ENCODE results near the gene CCDC167.

The CCDC167 gene

GRCh38 chr6:37499433-37500293, at the start of gene CCDC167:
Gene CCDC167 (minus strand): TSS chr6:37499893. CDS start chr6:37499863, 30 bp downstream.
- no peak for TF ChIP-seq POLR2A (IDR thresholded peaks at IDR 0.05; ENCODE audit: extremely low read depth, insufficient read length)
- TF ChIP-seq, protein P1, sequence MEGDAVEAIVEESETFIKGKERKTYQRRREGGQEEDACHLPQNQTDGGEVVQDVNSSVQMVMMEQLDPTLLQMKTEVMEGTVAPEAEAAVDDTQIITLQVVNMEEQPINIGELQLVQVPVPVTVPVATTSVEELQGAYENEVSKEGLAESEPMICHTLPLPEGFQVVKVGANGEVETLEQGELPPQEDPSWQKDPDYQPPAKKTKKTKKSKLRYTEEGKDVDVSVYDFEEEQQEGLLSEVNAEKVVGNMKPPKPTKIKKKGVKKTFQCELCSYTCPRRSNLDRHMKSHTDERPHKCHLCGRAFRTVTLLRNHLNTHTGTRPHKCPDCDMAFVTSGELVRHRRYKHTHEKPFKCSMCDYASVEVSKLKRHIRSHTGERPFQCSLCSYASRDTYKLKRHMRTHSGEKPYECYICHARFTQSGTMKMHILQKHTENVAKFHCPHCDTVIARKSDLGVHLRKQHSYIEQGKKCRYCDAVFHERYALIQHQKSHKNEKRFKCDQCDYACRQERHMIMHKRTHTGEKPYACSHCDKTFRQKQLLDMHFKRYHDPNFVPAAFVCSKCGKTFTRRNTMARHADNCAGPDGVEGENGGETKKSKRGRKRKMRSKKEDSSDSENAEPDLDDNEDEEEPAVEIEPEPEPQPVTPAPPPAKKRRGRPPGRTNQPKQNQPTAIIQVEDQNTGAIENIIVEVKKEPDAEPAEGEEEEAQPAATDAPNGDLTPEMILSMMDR (IDR thresholded peaks at IDR 0.05; ENCODE audit: low read depth, low read length) = no peak
- TF ChIP-seq MAX (IDR thresholded peaks at IDR 0.05; ENCODE audit: low read depth, low read length) = no peak
- no peak for TF ChIP-seq MYC (IDR thresholded peaks at IDR 0.05; ENCODE audit: low read depth, low read length)
- peak; percentile 92 for DNase-seq (ENCODE audit: low read depth)
- peak within 1 kb of the TSS; percentile 68 for H3K4me3 ChIP-seq (ENCODE audit: low read depth, low read length)

DNA sequence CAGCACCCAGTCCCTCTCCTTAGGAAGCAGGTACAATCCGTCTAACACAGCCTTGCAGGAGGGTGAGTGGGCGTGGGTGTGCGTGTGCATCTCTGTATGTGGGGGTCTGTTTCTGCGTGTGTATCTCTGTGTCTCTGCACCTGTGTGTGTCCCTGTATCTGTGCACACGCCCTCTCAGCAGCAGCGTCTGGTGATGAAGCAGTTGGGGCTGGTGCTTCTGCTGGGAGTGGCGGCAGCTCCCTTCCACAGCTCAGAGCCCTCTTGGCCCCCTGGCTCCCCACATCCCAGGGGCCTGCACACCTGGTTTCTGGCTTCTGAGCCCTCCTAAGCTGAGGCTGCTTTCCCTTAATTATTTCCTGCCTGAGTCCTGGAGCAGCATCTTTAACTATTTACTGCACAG, 49.5 kb upstream of the CCDC167 start:
- no peak for TF ChIP-seq MAX (IDR thresholded peaks at IDR 0.05; ENCODE audit: low read depth, low read length)
- TF ChIP-seq, protein P1 (IDR thresholded peaks at IDR 0.05; ENCODE audit: low read depth, low read length) = no peak
- no peak for TF ChIP-seq POLR2A (IDR thresholded peaks at IDR 0.05; ENCODE audit: extremely low read depth, insufficient read length)
- TF ChIP-seq MYC (IDR thresholded peaks at IDR 0.05; ENCODE audit: low read depth, low read length) = no peak
- H3K4me3 ChIP-seq (ENCODE audit: low read depth, low read length) = no peak overlapping the region
- DNase-seq (ENCODE audit: low read depth) = no peak

DNA sequence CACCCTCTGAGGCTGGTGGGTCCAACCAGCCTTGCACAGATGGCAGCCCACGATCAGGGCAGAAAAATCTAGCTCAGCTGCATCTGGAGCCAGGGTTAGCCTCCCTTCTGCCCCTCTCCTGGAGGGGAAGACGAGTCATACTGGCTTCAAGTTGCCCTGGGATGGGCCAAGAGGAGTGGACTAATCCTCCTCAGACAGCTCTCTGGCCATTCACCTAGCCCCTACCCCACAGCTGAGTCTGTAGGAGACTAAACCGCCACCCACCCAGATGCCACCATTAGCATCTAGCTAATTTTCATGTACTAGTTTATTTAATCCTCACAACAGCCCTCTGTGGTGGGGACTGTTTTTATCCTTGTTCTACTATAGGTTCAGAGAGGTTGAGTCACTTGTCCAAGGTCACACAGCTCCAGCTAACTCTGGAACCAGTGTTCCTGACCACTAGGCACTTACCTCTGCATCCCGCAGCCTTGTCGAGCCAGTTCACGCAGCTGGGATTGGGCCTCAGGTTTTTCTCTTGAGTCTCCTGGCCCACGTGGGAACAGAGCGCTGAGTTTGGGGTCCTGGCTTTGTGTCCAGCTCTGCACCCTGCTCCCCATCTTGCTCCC, 48.5 kb upstream of the CCDC167 start:
- DNase-seq (ENCODE audit: low read depth) = no peak
- H3K4me3 ChIP-seq (ENCODE audit: low read depth, low read length) = no peak overlapping the region
- TF ChIP-seq MAX (IDR thresholded peaks at IDR 0.05; ENCODE audit: low read depth, low read length) (no peak), MYC (IDR thresholded peaks at IDR 0.05; ENCODE audit: low read depth, low read length) (no peak), POLR2A (IDR thresholded peaks at IDR 0.05; ENCODE audit: extremely low read depth, insufficient read length) (no peak)
- TF ChIP-seq, protein P1 (IDR thresholded peaks at IDR 0.05; ENCODE audit: low read depth, low read length) = no peak

DNA sequence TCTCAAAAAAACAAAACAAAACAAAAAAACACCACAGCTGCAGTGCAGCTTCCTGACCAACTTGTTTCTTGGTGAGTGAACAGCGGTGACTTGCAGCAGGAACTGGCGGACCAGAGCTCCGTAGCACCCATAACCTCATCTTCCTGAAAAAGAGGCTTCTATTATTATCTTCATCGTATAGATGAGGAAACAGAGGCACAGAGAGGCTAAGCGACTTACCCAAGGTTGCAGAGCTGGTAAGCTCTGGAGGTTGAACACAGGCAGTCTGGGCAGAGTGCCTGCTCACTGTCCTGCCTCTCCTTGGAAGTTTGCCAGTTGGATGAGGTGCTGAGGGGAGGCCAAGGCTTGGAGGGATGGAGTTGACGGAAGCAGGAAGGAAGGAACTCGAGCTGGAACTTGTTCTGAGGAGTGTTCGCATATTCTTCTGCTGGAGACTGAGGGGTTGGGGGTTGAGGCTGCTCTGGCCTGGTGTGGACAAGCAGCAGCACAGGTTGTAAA, 47.9 kb upstream of the CCDC167 start:
- no peak for DNase-seq (ENCODE audit: low read depth)
- TF ChIP-seq MYC (IDR thresholded peaks at IDR 0.05; ENCODE audit: low read depth, low read length) (no peak), POLR2A (IDR thresholded peaks at IDR 0.05; ENCODE audit: extremely low read depth, insufficient read length) (no peak), MAX (IDR thresholded peaks at IDR 0.05; ENCODE audit: low read depth, low read length) (no peak)
- TF ChIP-seq, protein P1 (IDR thresholded peaks at IDR 0.05; ENCODE audit: low read depth, low read length) = no peak
- no peak overlapping the region for H3K4me3 ChIP-seq (ENCODE audit: low read depth, low read length)

GRCh38 chr6:37546141-37546871, 46.6 kb upstream of the CCDC167 start:
- DNase-seq (ENCODE audit: low read depth) = no peak
- H3K4me3 ChIP-seq (ENCODE audit: low read depth, low read length) = no peak overlapping the region
- no peak for TF ChIP-seq POLR2A (IDR thresholded peaks at IDR 0.05; ENCODE audit: extremely low read depth, insufficient read length)
- TF ChIP-seq, protein P1 (IDR thresholded peaks at IDR 0.05; ENCODE audit: low read depth, low read length) = no peak
- no peak for TF ChIP-seq MAX (IDR thresholded peaks at IDR 0.05; ENCODE audit: low read depth, low read length)

Data from NB4 (cell line).